Panc1 (cell line): Measurements from ENCODE around the gene TSHZ2.

Experiments used
- POLR2AphosphoS5 ChIP-seq: IDR thresholded peaks from 2 replicates; pipeline ENCODE4 v1.6.1; 2012; ENCODE audit warnings: mild to moderate bottlenecking, low read depth, low read length, moderate library complexity
- TF ChIP-seq, protein P1 (sequence below): fragments of 450-650 bp; IDR thresholded peaks from 2 replicates; pipeline ENCODE4 v1.5.1; 2017; ENCODE audit warnings: mild to moderate bottlenecking

DNA sequence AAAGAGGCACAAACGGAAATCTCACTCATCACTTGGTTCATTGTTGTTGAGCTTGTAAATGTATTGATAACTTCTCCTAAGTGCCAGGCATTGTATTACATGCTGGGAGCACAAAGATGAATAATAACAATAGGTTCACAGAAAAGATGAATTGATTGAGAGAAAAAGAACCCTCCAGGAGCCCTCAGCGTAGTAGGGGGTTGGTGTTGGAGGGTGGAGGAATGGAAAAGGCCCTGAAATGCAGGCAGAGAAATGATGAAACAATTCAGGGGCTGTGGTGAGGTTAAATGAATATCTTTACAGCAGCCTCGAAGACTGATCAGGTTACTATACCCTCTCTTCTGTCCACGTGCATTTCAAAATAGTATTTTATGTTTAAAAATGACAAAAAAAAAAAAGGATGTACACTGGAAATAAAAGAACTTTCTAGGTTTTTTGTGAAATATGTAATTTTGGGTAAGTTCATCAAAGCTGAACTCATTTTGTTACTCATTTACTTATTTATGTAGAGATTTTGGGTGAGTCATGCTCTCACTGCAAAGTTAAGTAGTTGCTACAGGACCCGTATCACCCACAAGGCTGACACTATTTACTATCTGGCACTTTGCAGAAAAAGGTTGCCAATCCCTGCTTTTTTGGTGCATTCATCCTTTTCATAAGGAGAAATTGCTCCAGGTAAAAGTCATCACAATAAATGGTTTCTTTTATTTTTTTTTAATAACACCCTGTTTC lies 344.2 kb downstream of the TSHZ2 start:
- TF ChIP-seq POLR2AphosphoS5 = no peak
- TF ChIP-seq, protein P1, sequence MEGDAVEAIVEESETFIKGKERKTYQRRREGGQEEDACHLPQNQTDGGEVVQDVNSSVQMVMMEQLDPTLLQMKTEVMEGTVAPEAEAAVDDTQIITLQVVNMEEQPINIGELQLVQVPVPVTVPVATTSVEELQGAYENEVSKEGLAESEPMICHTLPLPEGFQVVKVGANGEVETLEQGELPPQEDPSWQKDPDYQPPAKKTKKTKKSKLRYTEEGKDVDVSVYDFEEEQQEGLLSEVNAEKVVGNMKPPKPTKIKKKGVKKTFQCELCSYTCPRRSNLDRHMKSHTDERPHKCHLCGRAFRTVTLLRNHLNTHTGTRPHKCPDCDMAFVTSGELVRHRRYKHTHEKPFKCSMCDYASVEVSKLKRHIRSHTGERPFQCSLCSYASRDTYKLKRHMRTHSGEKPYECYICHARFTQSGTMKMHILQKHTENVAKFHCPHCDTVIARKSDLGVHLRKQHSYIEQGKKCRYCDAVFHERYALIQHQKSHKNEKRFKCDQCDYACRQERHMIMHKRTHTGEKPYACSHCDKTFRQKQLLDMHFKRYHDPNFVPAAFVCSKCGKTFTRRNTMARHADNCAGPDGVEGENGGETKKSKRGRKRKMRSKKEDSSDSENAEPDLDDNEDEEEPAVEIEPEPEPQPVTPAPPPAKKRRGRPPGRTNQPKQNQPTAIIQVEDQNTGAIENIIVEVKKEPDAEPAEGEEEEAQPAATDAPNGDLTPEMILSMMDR = no peak
